Measurements from ENCODE around the gene CALM1.

The CALM1 gene

GRCh38 chr14:90396341-90397339 lies at the start of gene CALM1:
Gene CALM1, plus strand, starts transcription at chr14:90397029. Its CDS starts 202 bp downstream, at chr14:90397231.
- TF ChIP-seq CTCF (IDR thresholded peaks at IDR 0.05; ENCODE audit: control insufficient read depth, insufficient read depth, low read depth, low read length, missing control alignments) = no peak
- H3K4me3 ChIP-seq (ENCODE audit: control insufficient read depth, low read depth, low read length) = peak within 1 kb of the TSS; percentile 68
- peak; percentile 92 for DNase-seq (ENCODE audit: low read depth)

- H3K4me3 ChIP-seq (ENCODE audit: control insufficient read depth, low read depth, low read length) = no peak overlapping the region
- no peak for DNase-seq (ENCODE audit: low read depth)
- no peak for TF ChIP-seq CTCF (IDR thresholded peaks at IDR 0.05; ENCODE audit: control insufficient read depth, insufficient read depth, low read depth, low read length, missing control alignments)
These were observed 48.6 kb upstream of the CALM1 start for GRCh38 chr14:90348270-90348669.

- H3K4me3 ChIP-seq (ENCODE audit: control insufficient read depth, low read depth, low read length) = no peak overlapping the region
- TF ChIP-seq CTCF (IDR thresholded peaks at IDR 0.05; ENCODE audit: control insufficient read depth, insufficient read depth, low read depth, low read length, missing control alignments) = no peak
- no peak for DNase-seq (ENCODE audit: low read depth)
These were observed 47.1 kb upstream of the CALM1 start for GRCh38 chr14:90349739-90350138.

- TF ChIP-seq CTCF (IDR thresholded peaks at IDR 0.05; ENCODE audit: control insufficient read depth, insufficient read depth, low read depth, low read length, missing control alignments) = no peak
- no peak overlapping the region for H3K4me3 ChIP-seq (ENCODE audit: control insufficient read depth, low read depth, low read length)
- no peak for DNase-seq (ENCODE audit: low read depth)
These were observed 42.1 kb upstream of the CALM1 start for GRCh38 chr14:90354551-90355298.

GRCh38 chr14:90355540-90356518 lies 41.0 kb upstream of the CALM1 start:
- H3K4me3 ChIP-seq (ENCODE audit: control insufficient read depth, low read depth, low read length) = no peak overlapping the region
- no peak for TF ChIP-seq CTCF (IDR thresholded peaks at IDR 0.05; ENCODE audit: control insufficient read depth, insufficient read depth, low read depth, low read length, missing control alignments)
- no peak for DNase-seq (ENCODE audit: low read depth)

- no peak overlapping the region for H3K4me3 ChIP-seq (ENCODE audit: control insufficient read depth, low read depth, low read length)
- TF ChIP-seq CTCF (IDR thresholded peaks at IDR 0.05; ENCODE audit: control insufficient read depth, insufficient read depth, low read depth, low read length, missing control alignments) = no peak
- no peak for DNase-seq (ENCODE audit: low read depth)
These were observed 39.9 kb upstream of the CALM1 start for GRCh38 chr14:90356925-90357324.
